Measurements from ENCODE around the gene MC3R. TPM values are rescaled to one million over a fixed set of nuclear protein-coding genes. Genes with fewer than 3 reads are reported as not detected.
A peak's percentile ranks its signal among the peaks of the same experiment; 100 is the strongest.

MC3R gene
- not detected in 2 replicates for total RNA-seq (2021)
- long read RNA-seq = 0 reads

DNA sequence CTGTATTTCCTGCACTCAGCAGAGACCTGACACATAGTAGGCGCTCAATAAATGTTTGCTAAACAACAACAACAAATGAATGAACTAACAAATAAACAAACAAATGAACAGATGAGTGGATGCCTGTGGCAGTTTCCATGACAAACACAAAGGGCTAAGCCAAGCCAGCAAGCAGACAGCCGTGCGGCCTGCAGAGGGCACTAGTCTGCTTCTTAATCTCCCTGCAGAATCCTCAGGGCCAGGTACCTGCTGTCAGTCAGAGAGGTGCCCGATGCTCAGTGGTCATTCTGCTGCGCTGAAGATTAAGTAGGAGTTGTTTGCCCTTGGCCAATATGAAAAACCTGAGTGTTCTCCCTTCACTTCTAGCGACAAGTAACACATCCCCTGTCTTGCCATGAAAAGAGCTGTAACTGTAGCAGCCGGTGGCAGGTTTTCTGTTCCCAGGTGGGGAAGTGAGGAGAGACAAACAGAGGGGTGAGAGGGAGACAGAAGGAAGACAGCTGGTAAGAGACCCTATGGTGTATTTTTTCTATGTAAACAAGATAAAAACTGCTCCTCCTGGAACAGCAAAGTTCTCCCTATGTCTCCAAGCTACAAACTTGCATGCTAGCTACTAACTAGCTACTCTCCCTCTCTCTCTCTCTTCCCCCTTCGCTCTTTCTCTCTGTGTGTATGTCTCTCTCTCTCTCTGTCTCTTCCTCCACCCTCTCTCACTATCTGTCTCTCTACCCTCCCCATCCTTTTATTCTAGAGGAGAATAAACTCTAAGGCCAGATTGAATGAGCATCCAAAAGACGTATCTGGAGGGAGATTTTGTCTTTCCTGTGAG, at the start of gene MC3R:
TSS of gene MC3R (plus strand) at position 779 of the 829 bp plus-strand sequence. CDS start 112 bp downstream, outside the sequence.
- no peaks in the 10 kb centered on the region for H3K23me2 ChIP-seq (ENCODE audit: insufficient read length, low read depth, low read length, poor library complexity, severe bottlenecking)
- H4K8ac ChIP-seq (replicated peaks; ENCODE audit: insufficient read length, low read depth, low read length) = no peak within 1 kb of the TSS
- no CpG with 5 or more reads among the region's 9 CpGs for WGBS (ENCODE audit: extremely low coverage, insufficient read length, low lambda C conversion rate)
- H3K18ac ChIP-seq (ENCODE audit: insufficient read length, low read depth, low read length) = no peak within 1 kb of the TSS
- no peaks in the 10 kb centered on the region for H3K79me1 ChIP-seq (ENCODE audit: insufficient read depth, low read depth, low read length, poor library complexity, severe bottlenecking)
- H3K27me3 ChIP-seq (ENCODE audit: insufficient read depth, low read length) = no peaks in the 10 kb centered on the region; the same call in 1 of the 2 replicates
- no peak within 1 kb of the TSS for H2BK20ac ChIP-seq (ENCODE audit: low read depth, low read length, poor library complexity, severe bottlenecking)
- H2BK12ac ChIP-seq (ENCODE audit: insufficient read length, low read depth, low read length) = no peak within 1 kb of the TSS
- H3K56ac ChIP-seq (ENCODE audit: insufficient read length, low read depth, low read length) = no peak within 1 kb of the TSS
- no peak within 1 kb of the TSS for H3K23ac ChIP-seq (ENCODE audit: insufficient read length, low read depth, low read length)
- H3K9me3 ChIP-seq (ENCODE audit: control insufficient read depth, low read depth, low read length) = peaks cover 49% of the 10 kb centered on the region
- H3K27me3 Mint-ChIP-seq (ENCODE audit: low read depth) = peaks cover 27% of the 10 kb centered on the region
- H2AFZ ChIP-seq (ENCODE audit: low read length) = no peak within 1 kb of the TSS
- H2BK120ac ChIP-seq (ENCODE audit: low read depth, low read length, poor library complexity, severe bottlenecking) = no peak within 1 kb of the TSS
- no peak within 1 kb of the TSS for H2BK5ac ChIP-seq (ENCODE audit: insufficient read length, low read length)
- H3K14ac ChIP-seq (ENCODE audit: insufficient read depth, low read length) = no peak within 1 kb of the TSS
- no peaks in the 10 kb centered on the region; the same call in 1 of the 2 replicates for H3K79me2 ChIP-seq (ENCODE audit: insufficient read depth, low read length)
- peak; percentile 79 for DNase-seq
- H3K9me3 Mint-ChIP-seq = peaks cover 77 to 97% of the 10 kb centered on the region in 2 experiments
- H4K91ac ChIP-seq (ENCODE audit: insufficient read length, low read depth, low read length) = no peak within 1 kb of the TSS
- H3K4me3 Mint-ChIP-seq = no peak within 1 kb of the TSS; a peak in 1 of 5 replicates
- no peaks in the 10 kb centered on the region for H3K4me1 ChIP-seq (ENCODE audit: insufficient read depth, low read length)
- H3K9ac ChIP-seq (ENCODE audit: extremely low read depth, insufficient read length, low read length) = no peak within 1 kb of the TSS
- no peak within 1 kb of the TSS for H3K4ac ChIP-seq (ENCODE audit: low read depth, low read length)
- H4K5ac ChIP-seq (ENCODE audit: insufficient read length, low read depth, low read length) = no peak within 1 kb of the TSS
- H3T11ph ChIP-seq (ENCODE audit: low read length) = no peak within 1 kb of the TSS
- H3K27ac Mint-ChIP-seq = no peak within 1 kb of the TSS
- H4K20me1 ChIP-seq (ENCODE audit: control insufficient read depth, insufficient read depth, insufficient read length) = no peaks in the 10 kb centered on the region
- no peak within 1 kb of the TSS for H3K27ac ChIP-seq (ENCODE audit: insufficient read length, low read depth, low read length)
- H3K4me1 Mint-ChIP-seq = no peaks in the 10 kb centered on the region
- no peak within 1 kb of the TSS for H2BK15ac ChIP-seq (ENCODE audit: low read depth, low read length)
- H3K4me2 ChIP-seq (ENCODE audit: insufficient read depth, insufficient read length, low read length) = no peak within 1 kb of the TSS
- TF ChIP-seq, protein P1, sequence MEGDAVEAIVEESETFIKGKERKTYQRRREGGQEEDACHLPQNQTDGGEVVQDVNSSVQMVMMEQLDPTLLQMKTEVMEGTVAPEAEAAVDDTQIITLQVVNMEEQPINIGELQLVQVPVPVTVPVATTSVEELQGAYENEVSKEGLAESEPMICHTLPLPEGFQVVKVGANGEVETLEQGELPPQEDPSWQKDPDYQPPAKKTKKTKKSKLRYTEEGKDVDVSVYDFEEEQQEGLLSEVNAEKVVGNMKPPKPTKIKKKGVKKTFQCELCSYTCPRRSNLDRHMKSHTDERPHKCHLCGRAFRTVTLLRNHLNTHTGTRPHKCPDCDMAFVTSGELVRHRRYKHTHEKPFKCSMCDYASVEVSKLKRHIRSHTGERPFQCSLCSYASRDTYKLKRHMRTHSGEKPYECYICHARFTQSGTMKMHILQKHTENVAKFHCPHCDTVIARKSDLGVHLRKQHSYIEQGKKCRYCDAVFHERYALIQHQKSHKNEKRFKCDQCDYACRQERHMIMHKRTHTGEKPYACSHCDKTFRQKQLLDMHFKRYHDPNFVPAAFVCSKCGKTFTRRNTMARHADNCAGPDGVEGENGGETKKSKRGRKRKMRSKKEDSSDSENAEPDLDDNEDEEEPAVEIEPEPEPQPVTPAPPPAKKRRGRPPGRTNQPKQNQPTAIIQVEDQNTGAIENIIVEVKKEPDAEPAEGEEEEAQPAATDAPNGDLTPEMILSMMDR (conservative IDR thresholded peaks at IDR 0.05) = peak; percentile 59
- H2AK5ac ChIP-seq (ENCODE audit: insufficient read length, low read length) = no peak within 1 kb of the TSS
- peaks cover 7 to 30% (median 13%) of the 10 kb centered on the region in 3 experiments; a peak in 6 of 7 replicates for H3K36me3 Mint-ChIP-seq (ENCODE audit: insufficient read depth in 1 of 3, low read depth in 3 of 3)

All from H9 (cell line).